K562 (cell line): ENCODE data around the gene SLIT1.

Source experiments
- ETV5 ChIP-seq: sonication (generic); formaldehyde crosslinking; IDR thresholded peaks from 2 replicates; pipeline ENCODE4 v1.4.0; 2020; ENCODE audit warnings: low read depth, mild to moderate bottlenecking, missing genetic modification reagents
- GABPA ChIP-seq: fragments of 200-800 bp; sonication (Bioruptor generic); conservative IDR thresholded peaks from 2 replicates; pipeline ENCODE4 v1.6.1; 2016; ENCODE audit warnings: low read depth, missing genetic modification characterization, missing compliant biosample characterization
- HMG20B ChIP-seq: fragments of 250-450 bp; sonication (Bioruptor Pico); IDR thresholded peaks from 2 replicates; pipeline ENCODE4 v1.5.0; 2021; ENCODE audit warnings: mild to moderate bottlenecking
- MLX ChIP-seq, 2 experiments: fragments of 450-650 bp in 1 of 2; sonication (generic) in 1 of 2; formaldehyde crosslinking; conservative IDR thresholded peaks; 2 replicates each; pipeline versions ENCODE4 v1.4.0 to v1.8.1; 2020 to 2022; ENCODE audit warnings: mild to moderate bottlenecking in 1 of 2, missing genetic modification reagents in 1 of 2
- POLR2A ChIP-seq: fragments of 450-650 bp; conservative IDR thresholded peaks from 2 replicates; pipeline ENCODE4 v1.6.1; 2016
- SRF ChIP-seq, 2 experiments: fragments of 250-450, 450-650 bp in 1 of 2; sonication (Bioruptor Pico) in 1 of 2; sonication (generic) in 1 of 2; formaldehyde crosslinking; IDR thresholded peaks; 2 replicates each; pipeline versions ENCODE4 v1.5.0 to v1.5.1; 2020 to 2022; ENCODE audit warnings: mild to moderate bottlenecking in 1 of 2, missing genetic modification reagents in 1 of 2
- ZBTB17 ChIP-seq: fragments of 450-650 bp; formaldehyde crosslinking; IDR thresholded peaks from 2 replicates; pipeline ENCODE4 v1.4.0; 2020; ENCODE audit warnings: mild to moderate bottlenecking
- TF ChIP-seq, protein P1 (sequence below), 3 experiments: IDR thresholded peaks in 2 of 3; conservative IDR thresholded peaks in 1 of 3; 2 replicates each; pipeline ENCODE4 v1.5.1; 2011 to 2012; ENCODE audit warnings: low read length in 3 of 3, mild to moderate bottlenecking in 3 of 3, control low read depth in 2 of 3, improper control_type of control experiment in 1 of 3, inconsistent platforms in 1 of 3, low read depth in 1 of 3, mixed read lengths in 1 of 3, moderate library complexity in 1 of 3; ENCODE audit not compliant: insufficient read depth in 2 of 3

DNA sequence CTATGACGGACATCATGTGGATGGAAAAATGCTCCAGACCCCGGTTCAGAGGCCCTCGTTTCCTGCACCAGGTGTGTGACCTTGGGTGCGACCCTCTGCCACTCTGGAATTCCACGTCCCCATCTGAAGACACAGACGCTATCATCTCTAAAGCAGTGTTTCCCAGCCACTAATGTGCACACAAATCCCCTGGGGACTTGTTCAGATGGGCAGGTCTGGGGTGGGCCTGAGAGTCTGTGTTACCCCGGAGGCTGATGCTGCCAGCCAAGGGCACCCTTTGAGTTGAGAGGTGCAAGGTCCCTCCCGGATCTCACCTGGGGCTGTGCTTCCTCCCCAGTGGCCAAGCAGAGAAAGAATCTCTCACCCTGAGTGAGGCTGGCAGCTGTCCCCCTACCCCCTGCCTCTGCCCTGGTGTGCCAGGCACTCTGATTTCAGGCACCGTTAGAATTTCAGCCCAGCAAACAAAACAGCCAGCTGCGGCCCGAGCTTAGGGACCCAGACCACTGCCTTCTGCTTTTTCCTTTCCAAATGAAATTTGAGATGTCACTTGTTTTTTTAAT, 90.0 kb downstream of the SLIT1 start:
- TF ChIP-seq GABPA (tag) (no peak), HMG20B (no peak), POLR2A (no peak), ETV5 (no peak), MLX (CRISPR knock-in tag; conservative IDR thresholded peaks at IDR 0.05) (no peak), SRF (CRISPR knock-in tag; IDR thresholded peaks at IDR 0.05) (no peak), ZBTB17 (CRISPR knock-in tag) (no peak)
- TF ChIP-seq, protein P1, sequence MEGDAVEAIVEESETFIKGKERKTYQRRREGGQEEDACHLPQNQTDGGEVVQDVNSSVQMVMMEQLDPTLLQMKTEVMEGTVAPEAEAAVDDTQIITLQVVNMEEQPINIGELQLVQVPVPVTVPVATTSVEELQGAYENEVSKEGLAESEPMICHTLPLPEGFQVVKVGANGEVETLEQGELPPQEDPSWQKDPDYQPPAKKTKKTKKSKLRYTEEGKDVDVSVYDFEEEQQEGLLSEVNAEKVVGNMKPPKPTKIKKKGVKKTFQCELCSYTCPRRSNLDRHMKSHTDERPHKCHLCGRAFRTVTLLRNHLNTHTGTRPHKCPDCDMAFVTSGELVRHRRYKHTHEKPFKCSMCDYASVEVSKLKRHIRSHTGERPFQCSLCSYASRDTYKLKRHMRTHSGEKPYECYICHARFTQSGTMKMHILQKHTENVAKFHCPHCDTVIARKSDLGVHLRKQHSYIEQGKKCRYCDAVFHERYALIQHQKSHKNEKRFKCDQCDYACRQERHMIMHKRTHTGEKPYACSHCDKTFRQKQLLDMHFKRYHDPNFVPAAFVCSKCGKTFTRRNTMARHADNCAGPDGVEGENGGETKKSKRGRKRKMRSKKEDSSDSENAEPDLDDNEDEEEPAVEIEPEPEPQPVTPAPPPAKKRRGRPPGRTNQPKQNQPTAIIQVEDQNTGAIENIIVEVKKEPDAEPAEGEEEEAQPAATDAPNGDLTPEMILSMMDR (IDR thresholded peaks at IDR 0.05 in 2 of 3, conservative IDR thresholded peaks at IDR 0.05 in 1 of 3; ENCODE audit: insufficient read depth in 2 of 3, low read depth in 1 of 3, low read length in 3 of 3), result no peak
